HG03025 (cell line): ENCODE results near the gene TSPAN19.

ENCODE experiments used
- ATAC-seq: cut with Tn5 transposase; IDR thresholded peaks from one replicate; pipeline ENCODE4 v1.9.1; 2021; ENCODE audit warnings: mild to moderate bottlenecking, moderate library complexity; ENCODE audit not compliant: unreplicated experiment, low FRiP score

The TSPAN19 gene

DNA sequence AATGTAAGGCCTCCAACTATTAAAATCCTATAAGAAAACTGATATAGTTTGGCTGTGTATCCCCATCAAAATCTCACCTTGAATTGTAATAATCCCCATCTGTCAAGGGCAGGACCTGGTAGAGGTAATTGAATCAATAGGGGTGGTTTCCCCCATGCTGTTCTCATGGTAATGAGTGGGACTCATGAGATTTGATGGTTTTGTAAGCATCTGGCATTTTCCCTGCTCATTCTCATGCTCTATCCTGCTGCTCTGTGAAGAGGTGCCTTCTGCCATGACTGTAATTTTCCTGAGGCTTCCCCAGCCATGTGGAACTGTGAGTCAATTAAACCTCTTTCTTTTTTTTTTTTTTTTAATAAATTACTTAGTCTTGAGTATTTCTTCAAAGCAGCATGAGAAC lies 31.9 kb downstream of the TSPAN19 start:
- no peak for ATAC-seq

DNA sequence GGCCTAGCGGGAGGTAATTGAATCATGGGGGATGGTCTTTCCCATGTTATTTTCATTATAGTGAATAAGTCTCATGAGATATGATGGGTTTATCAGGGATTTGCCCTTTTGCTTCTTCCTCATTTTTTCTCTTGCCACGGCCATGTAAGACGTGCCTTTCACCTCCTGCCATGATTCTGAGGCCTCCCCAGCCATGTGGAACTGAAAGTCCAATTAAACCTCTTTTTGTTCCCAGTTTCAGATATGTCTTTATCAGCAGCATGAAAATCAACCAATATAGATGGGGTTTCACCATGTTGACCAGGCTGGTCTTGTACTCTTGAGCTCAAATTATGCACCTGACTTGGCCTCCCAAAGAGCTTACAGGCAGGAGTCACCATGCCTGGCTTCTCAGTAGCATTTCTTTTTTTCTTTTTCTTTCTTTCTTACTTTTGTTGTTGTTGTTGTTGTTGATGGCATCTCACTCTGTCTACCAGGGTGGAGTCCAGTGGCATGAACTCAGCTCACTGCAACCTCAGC lies 33.2 kb downstream of the TSPAN19 start:
- ATAC-seq: no peak

DNA sequence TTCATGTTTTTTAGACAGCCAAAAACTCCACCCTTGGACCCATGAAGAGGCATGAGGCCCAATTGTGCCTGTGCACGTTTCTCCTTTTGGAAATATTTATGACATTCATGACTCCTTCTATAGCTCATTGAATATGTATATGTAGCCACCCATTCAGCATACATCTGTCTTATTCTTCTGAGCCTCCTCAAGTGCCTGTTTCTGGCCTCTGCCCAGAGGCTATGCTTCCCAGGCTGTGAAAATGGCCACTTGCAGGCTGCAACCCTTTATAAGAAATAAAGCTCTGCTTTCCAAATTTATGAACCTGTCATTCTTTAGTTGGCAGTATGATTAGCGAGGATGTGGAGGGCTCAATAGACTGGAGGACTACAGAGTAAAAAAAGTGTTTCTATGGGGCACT lies 35.3 kb downstream of the TSPAN19 start:
- ATAC-seq: no peak

DNA sequence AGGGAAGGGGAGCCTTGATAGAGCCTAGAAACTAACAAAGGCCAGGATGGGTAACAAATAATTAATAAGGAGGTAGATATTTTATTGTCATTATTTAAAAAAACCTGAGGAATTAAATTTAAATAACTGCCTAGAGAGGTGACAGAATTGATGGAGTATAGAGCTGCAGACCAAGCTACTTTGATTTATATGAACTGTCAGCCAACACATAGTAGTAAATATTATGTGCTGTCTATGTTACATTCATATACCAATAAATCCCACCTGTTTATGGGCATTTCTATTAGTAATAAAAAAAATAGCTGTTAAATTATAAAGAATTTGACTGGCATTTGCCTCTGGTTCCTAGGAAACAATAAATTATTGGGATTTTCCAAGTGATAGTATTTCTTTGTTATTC lies 37.7 kb downstream of the TSPAN19 start:
- no peak for ATAC-seq

DNA sequence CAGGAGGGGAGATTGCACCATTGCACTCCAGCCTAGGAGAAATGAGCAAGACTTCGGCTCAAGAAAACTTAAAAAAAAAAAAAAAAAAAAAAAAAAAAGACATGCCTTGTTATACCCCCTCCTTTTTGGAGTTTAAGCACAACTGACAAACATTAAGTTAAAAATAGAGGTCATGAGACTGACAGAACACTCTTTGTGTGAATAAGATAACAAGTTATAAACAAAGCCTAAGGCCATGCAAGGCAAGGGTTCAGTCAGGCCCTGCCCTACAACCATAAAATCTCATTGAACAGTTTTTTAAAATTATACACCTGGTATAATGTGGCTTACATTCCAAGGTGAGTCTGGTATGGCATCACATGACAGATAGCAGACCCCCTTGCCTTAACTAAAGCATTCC lies 39.3 kb downstream of the TSPAN19 start:
- ATAC-seq: no peak

DNA sequence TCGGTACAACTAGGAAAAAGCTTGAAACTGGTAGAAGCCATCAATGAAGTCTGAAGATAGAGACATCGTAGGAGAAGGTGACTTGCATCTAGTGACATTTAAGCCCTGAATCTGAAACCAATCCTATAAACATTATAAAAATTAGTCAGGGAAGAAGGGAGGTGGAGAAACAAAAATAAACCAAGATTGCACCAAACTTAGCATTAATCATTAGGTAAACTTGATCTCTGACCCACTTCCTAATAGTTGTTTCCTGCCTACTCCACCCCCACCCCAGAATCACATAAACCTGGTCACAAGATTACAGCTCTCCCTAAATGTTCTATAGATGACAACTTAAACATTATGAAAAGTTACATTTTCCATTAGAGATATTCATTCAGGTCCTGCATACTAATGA lies 40.4 kb downstream of the TSPAN19 start:
- ATAC-seq: no peak

DNA sequence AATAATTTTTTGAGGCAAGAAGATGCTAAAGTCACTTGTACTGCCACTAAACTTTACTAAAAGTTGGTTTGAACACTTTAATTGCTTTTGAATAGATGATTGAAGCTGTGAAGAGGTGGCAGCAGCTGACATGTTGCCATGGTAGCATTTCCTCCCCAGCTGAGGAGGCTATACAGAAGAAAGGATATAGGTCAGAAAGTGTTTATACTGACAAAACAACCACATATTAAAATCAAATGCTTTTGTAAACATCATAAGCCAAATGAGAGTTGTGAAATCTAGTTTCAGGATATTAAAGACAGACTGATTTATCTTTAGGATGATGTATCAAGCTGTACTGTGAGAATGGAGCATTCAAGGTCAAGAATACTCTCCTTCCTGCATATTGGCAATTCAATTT lies 41.7 kb downstream of the TSPAN19 start:
- ATAC-seq: no peak

DNA sequence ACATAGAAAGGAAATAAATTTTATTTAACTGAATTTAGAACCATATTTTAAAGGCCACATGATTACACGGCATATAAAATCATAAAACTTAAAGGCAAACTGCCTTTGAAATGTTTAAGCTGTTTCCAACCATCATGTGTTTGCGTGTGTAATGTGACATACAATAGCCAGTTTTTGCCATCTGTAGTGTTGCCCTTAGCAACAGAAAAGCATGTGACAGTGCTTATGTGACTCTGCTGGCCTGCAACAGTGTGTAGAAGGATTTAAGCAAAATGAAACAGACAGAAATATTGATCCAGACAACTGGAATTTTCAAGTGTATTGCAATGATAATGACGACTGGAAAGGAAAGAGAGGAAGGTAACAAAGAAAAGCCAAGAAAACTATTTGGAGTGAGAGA lies 49.5 kb downstream of the TSPAN19 start:
- no peak for ATAC-seq

DNA sequence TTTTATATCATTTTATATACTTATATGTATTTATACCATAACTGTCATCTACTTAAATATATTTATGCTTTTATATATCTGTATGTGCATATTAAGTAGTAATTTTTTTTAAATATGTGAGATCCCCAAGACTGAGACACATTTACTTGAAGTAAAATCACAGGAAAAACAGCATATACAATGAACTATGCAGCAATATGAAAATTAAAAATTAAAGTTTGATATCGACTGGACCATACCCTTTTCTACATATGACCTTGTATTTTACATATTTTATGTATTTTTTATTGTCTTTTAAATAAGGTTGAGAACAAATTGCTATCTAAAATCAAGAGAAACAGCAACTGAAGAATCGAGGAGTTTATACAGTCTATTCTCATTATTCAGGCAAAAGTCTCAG lies 50.0 kb downstream of the TSPAN19 start:
- no peak for ATAC-seq

DNA sequence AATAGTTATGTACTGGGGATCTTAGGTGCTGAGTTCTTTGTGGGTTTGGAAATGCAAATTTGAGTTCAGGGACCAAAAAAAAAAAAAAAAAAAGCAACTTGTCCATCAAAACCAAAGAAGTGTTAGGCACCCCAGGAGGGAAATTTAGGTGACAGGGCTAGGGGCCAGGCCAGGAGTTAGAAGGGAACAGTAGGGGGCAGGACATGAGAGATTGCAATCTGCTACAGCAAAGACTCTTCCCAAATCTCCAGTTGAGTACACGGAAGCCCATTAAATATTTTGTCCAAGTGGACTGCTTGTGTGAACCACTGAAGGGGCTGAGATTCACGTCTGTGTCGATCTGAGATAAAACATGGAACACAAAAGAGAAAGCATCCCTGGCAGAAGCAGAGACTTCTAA lies 52.8 kb downstream of the TSPAN19 start:
- ATAC-seq: no peak

DNA sequence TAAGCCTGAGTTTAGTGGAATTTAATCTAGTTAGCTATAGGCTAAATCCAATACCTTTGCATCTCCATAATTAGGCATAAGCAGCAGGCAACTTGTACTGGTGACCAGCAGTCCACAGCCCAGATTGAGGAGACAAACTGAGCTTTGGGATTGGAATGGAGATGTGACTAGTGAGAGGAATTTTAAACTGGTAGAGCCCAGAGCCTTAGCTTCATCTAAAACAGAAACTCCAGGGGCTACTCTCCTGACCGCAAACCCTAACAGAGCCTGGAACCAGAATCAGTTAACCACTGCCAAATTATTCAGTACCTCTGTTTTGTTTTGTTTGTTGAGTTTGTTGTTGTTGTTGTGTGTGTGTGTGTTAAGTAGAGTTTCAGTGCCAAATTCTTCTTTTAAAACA lies 53.2 kb downstream of the TSPAN19 start:
- ATAC-seq: no peak

DNA sequence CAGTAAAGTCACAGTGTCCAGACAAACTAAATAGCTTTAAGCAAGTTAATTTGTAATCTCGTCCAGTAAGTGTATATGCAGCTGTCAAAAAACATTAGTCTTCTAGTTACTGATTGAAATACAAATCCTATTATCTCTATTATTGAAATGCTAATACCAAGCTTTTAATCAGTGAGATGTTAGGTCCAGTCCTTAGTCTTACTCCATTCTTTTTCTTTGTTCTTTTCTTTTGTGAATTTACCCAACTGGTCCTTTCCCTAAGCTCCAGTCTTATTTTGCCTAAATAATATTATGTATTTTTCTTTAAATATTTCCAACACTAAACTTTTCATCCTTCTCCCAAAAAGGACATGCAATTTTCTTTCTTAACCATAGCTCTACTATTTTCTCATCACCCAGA lies 57.2 kb downstream of the TSPAN19 start:
- no peak for ATAC-seq

DNA sequence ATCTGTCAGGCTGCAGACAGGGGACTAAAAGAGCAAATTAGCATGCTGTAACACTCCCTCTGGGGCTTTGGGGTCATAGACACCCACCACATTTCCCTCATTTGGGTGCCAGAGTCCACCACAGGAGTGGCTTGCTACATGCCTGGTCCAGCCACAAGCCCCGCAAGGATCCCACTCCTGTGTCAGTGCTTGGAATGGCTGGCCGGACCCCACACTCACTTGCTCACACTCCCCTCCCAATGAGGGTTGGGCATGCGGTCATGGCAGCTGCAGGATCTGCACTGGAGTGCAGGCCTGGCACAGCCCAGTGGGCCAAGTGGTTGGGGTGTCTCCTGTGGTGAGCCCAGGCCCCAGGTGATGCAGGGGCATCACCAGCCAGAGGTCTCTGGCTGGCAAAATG lies 59.9 kb downstream of the TSPAN19 start:
- ATAC-seq: no peak

DNA sequence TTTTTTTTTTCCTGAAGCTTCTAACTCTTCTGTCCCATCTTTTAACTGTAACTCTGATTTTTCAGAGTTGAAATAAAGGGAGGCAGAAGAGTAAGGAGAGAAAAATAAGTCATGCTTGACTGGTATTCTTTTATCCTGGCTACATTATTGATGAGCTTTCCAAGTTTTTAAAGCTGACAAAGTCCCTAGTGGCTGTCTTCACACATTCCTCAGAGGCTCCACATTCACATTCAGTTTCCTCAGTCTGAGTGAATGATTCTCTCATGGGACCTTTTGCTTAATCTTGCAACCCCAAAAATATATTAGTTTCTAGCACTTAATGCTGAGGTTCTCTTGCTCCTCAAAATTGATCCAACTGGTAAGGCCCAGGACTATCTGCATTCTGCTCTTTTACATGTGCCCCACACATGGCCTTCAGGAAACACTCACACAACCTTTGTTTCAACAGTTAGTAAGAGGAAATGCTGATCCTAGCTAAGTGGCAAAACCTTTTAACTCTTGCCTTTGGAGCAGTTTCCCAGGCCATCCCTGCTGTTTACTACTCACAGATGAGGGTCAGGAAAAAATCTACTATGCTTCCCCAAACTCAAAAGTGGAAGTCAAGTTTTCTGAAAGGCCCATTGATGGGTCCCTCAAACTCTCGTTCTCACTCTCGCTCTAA lies 61.8 kb downstream of the TSPAN19 start:
- ATAC-seq: no peak

DNA sequence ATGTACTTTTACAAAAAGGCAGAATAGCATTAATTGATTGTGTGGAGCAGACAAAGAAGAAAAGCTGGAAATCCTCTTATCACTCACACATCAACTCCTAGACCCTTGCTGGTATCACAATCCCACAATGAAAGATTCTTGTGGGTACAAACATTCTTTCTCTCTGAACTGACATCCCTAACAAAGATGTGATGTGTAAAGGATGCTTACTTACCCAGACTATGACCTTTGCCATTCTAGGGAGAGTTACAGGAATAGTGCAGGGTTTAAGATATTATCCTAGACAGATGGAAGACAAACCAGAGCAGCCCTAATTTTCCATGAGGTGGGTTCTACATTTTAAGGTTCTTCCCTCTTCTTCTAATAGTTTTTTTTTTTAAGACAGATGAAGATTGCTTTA lies 63.1 kb downstream of the TSPAN19 start:
- no peak for ATAC-seq

DNA sequence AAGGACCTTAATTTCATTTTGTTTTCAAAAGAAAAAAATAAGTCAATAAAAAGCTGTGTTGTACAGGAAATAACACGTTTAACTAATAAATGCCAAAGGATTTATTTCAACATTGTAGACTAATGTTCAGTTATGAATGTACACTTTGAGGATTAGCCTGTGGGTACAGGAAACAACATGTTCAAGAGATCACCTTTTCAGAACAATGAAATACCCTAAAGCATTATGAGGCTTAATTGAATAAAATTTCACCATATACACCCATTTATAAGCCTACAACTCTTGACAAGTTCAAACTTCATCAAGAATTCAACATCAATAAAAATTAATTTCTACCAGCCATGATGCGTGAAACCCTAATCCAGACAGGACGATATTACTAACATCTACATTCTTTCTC lies 66.9 kb downstream of the TSPAN19 start:
- ATAC-seq: no peak
